Adipose tissue (tissue), 3 donors: ENCODE measurements around the gene FRMD4A. TPM values are rescaled to one million over a fixed set of nuclear protein-coding genes. Genes with fewer than 3 reads are reported as not detected.

ENCODE experiments used
- H3K27ac ChIP-seq: one replicate; pipeline ENCODE4 v1.5.1; 2013; ENCODE audit warnings: low read depth, low read length
- WGBS, 3 donors: extraction: QIAGEN DNeasy Blood & Tissue Kit; methylation state at CpG; one replicate each; pipeline ENCODE4 v1.1.7; 2013; 5-methylcytosine and 5-hydroxymethylcytosine counted together
- polyA plus RNA-seq, 3 donors: library from polyadenylated mRNA; stranded (reverse); fragments of 200-250 nt; gene quantifications; one replicate each; pipeline ENCODE4 v1.2.3, GENCODE V29; 2013
- donor health status: healthy with polysubstance abuse.
- donor health status: Bipolar disorder and iron deficiency.
- donor health status: healthy.

FRMD4A gene
- 10 to 100 TPM; 16.6 to 83.5 (median 22.2) TPM for polyA plus RNA-seq

- no peak within 1 kb of the TSS for H3K27ac ChIP-seq
- 40 to 65% (median 42%) methylated on average over 14 of the region's 14 CpGs for WGBS, 3 donors
These were observed at the start of gene FRMD4A for GRCh38 chr10:14330388-14331061. TSS of gene FRMD4A (minus strand) at chr10:14330924.

GRCh38 chr10:14379556-14380280, 49.0 kb upstream of the FRMD4A start:
- H3K27ac ChIP-seq: no peak overlapping the region
- WGBS, 3 donors: 85 to 89% (median 86%) methylated on average over 8 of the region's 8 CpGs

GRCh38 chr10:14378387-14378960, 47.8 kb upstream of the FRMD4A start:
- 84 to 91% (median 90%) methylated on average over 6 of the region's 6 CpGs for WGBS, 3 donors
- no peak overlapping the region for H3K27ac ChIP-seq

GRCh38 chr10:14377591-14378175, 47.0 kb upstream of the FRMD4A start:
- no peak overlapping the region for H3K27ac ChIP-seq
- 80 to 86% (median 81%) methylated on average over 4 of the region's 4 CpGs for WGBS, 3 donors

GRCh38 chr10:14374745-14375445, 44.2 kb upstream of the FRMD4A start:
- H3K27ac ChIP-seq: no peak overlapping the region
- WGBS, 3 donors: 62 to 69% (median 64%) methylated on average over 5 of the region's 5 CpGs

GRCh38 chr10:14372606-14373005, 41.9 kb upstream of the FRMD4A start:
- no peak overlapping the region for H3K27ac ChIP-seq
- 69 to 80% (median 75%) methylated on average over 4 of the region's 4 CpGs for WGBS, 3 donors

- H3K27ac ChIP-seq: no peak overlapping the region
- WGBS, 3 donors: 51 to 86% (median 57%) methylated on average over 4 of the region's 4 CpGs
These were observed 40.9 kb upstream of the FRMD4A start for GRCh38 chr10:14371581-14371980.

GRCh38 chr10:14370894-14371293, 40.2 kb upstream of the FRMD4A start:
- 89 to 95% (median 93%) methylated on average over 5 of the region's 5 CpGs for WGBS, 3 donors
- H3K27ac ChIP-seq: no peak overlapping the region

- no peak overlapping the region for H3K27ac ChIP-seq
These were observed 39.2 kb upstream of the FRMD4A start for GRCh38 chr10:14369906-14370305.

- no peak overlapping the region for H3K27ac ChIP-seq
- 100% methylated on average over 1 of the region's 1 CpG for WGBS, 3 donors
These were observed 36.0 kb upstream of the FRMD4A start for GRCh38 chr10:14366760-14367159.

- no peak overlapping the region for H3K27ac ChIP-seq
- 49 to 69% (median 55%) methylated on average over 6 of the region's 6 CpGs for WGBS, 3 donors
These were observed 34.5 kb upstream of the FRMD4A start for GRCh38 chr10:14365266-14365665.

GRCh38 chr10:14362104-14362503, 31.4 kb upstream of the FRMD4A start:
- no peak overlapping the region for H3K27ac ChIP-seq

- WGBS, 3 donors: 91 to 94% (median 92%) methylated on average over 1 of the region's 1 CpG
- no peak overlapping the region for H3K27ac ChIP-seq
These were observed 30.2 kb upstream of the FRMD4A start for GRCh38 chr10:14360961-14361360.

GRCh38 chr10:14360515-14360914, 29.8 kb upstream of the FRMD4A start:
- H3K27ac ChIP-seq: no peak overlapping the region

GRCh38 chr10:14358886-14359573, 28.3 kb upstream of the FRMD4A start:
- WGBS, 3 donors: 84 to 90% (median 89%) methylated on average over 9 of the region's 9 CpGs
- no peak overlapping the region for H3K27ac ChIP-seq

More at GRCh38 chr10:14360515-14360914, 29.8 kb upstream of the FRMD4A start:
- WGBS, 3 donors: 63 to 66% (median 63%) methylated on average over 4 of the region's 4 CpGs

GRCh38 chr10:14356921-14357320, 26.2 kb upstream of the FRMD4A start:
- WGBS, 3 donors: 87 to 95% (median 90%) methylated on average over 3 of the region's 3 CpGs
- H3K27ac ChIP-seq: no peak overlapping the region

GRCh38 chr10:14355750-14356149, 25.0 kb upstream of the FRMD4A start:
- no peak overlapping the region for H3K27ac ChIP-seq
- WGBS, 3 donors: 90 to 92% (median 91%) methylated on average over 3 of the region's 3 CpGs

- H3K27ac ChIP-seq: no peak overlapping the region
- WGBS, 3 donors: 67 to 83% (median 77%) methylated on average over 1 of the region's 1 CpG
These were observed 22.7 kb upstream of the FRMD4A start for GRCh38 chr10:14353291-14353913.
